GM12864 (cell line): ENCODE measurements around the gene CTDP1.
"Not testable (repeated sequence)": the region's sequence is repeated elsewhere in the genome, so short reads cannot be mapped to it uniquely, and the experiment has no call there.

ENCODE experiments used
- DNase-seq: peaks from one replicate; pipeline ENCODE4 v3.0.0-alpha.2; 2011; ENCODE audit warnings: low read depth
- H3K4me3 ChIP-seq: 2 replicates; pipeline ENCODE4 v1.5.1; 2011; ENCODE audit warnings: mild to moderate bottlenecking, low read depth, low read length, control low read depth
- TF ChIP-seq, protein P1 (sequence below): IDR thresholded peaks from 2 replicates; pipeline ENCODE4 v1.5.1; 2011; ENCODE audit warnings: low read depth, mild to moderate bottlenecking, moderate library complexity, low read length, control low read depth, inconsistent platforms; ENCODE audit errors: missing control alignments

Gene CTDP1

DNA sequence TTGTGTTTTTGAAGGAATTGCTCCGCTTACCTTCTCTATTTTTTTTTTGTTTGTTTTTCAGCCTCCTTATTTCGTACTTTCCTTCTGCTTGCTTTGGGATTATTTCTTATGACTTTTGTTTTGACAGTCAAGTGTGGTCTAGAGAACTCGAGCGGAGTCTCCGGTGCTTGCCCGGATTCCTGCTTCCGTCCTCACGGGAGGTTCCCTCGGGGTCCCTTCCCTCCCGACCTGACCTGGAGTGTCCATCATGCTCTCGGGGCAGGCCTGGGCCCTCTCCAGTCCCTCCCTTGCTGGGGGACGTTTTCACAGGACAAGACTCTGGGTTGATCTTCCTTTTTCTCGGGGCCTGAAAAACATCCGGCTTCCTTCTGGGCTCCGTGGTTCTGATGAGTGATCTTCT is 45.9 kb downstream of the CTDP1 start:
- TF ChIP-seq, protein P1, sequence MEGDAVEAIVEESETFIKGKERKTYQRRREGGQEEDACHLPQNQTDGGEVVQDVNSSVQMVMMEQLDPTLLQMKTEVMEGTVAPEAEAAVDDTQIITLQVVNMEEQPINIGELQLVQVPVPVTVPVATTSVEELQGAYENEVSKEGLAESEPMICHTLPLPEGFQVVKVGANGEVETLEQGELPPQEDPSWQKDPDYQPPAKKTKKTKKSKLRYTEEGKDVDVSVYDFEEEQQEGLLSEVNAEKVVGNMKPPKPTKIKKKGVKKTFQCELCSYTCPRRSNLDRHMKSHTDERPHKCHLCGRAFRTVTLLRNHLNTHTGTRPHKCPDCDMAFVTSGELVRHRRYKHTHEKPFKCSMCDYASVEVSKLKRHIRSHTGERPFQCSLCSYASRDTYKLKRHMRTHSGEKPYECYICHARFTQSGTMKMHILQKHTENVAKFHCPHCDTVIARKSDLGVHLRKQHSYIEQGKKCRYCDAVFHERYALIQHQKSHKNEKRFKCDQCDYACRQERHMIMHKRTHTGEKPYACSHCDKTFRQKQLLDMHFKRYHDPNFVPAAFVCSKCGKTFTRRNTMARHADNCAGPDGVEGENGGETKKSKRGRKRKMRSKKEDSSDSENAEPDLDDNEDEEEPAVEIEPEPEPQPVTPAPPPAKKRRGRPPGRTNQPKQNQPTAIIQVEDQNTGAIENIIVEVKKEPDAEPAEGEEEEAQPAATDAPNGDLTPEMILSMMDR = no peak
- H3K4me3 ChIP-seq = no peak overlapping the region
- DNase-seq = no peak

DNA sequence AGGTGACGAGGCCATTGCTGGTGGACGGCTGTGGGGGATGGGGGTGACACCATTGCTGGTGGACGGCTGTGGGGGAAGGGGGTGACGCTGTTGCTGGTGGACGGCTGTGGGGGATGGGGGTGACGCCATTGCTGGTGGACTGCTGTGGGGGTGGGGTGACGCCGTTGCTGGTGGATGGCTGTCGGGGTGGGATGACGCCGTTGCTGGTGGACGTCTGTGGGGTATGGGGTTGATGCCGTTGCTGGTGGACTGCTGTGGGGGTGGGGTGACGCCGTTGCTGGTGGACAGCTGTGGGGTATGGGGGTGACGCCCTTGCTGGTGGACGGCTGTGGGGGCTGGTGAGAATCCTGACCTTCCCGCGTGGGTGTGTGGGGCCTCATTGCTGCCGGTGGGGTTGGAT is 47.1 kb downstream of the CTDP1 start:
- H3K4me3 ChIP-seq = no peak overlapping the region
- DNase-seq = no peak
- TF ChIP-seq, protein P1 = no peak

DNA sequence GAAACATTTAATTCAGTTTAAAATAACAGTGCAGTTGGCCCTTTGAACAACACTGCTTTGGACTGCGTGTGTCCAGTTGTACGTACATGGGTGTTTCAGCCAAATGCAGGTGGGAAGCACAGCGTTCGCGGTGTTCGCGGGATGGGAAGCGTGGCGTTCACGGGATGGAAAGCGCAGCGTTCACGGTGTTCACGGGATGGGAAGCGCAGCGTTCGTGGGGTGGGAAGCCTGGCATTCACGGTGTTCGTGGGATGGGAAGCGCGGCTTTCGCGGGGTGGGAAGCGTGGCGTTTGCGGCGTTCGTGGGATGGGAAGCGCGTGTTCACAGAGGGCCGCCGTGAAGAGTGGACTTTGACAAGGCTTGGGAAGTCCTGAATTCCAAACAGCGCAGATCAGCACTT is 47.6 kb downstream of the CTDP1 start:
- no peak for DNase-seq
- H3K4me3 ChIP-seq = no peak overlapping the region
- TF ChIP-seq, protein P1 = no peak

DNA sequence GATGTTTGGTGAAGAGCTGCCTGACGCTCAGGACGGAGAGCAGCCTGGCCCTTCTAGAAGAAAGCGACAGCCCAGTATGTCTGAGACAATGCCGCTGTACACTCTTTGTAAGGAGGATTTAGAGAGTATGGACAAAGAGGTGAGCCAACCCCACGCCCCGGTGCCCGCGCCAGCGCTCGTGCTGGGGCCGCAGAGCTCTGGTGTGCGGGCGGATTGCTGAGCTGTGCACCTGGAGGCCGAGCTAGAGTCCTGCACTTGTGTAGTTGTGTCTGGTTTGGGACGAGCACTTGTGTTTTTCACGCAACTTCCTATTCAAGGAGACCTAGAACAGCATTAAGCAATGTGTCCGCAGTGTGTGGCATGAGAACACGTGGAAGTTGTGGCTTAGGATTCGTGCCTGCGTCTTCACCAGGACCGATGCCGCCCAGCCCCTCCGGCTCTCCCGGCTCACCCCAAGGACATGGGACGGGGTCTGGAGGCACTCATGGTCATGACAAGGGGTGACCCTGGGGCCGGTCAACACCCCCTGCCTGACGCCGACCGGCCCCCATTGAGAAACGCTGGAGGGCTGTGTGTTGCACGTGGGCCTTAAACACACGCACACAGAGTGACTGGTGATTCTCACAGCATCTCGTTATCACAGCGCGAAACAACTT is 49.5 kb downstream of the CTDP1 start:
- TF ChIP-seq, protein P1 = no peak
- H3K4me3 ChIP-seq = no peak overlapping the region
- DNase-seq = no peak

DNA sequence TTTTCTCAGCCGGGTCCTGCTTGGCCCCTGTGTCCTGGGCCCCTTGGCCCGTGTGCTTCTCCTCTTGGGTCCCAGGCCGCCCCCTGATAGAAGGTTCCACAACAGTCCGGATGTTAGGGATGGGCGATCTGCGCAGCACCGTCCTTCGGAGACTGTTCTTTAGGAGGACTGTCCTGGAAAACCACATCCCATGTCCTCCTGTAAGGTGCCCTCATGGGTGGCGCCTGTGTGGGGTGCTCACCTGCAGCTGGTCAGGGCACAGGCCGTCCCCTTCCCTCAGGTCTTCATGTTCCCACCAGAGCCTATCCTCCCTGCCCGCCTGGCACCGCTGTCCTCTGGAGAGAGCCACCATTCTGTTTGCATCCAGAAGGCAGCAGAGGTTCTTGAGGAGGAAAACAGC is 50.0 kb downstream of the CTDP1 start:
- no peak for DNase-seq
- H3K4me3 ChIP-seq = no peak overlapping the region
- TF ChIP-seq, protein P1 = no peak

DNA sequence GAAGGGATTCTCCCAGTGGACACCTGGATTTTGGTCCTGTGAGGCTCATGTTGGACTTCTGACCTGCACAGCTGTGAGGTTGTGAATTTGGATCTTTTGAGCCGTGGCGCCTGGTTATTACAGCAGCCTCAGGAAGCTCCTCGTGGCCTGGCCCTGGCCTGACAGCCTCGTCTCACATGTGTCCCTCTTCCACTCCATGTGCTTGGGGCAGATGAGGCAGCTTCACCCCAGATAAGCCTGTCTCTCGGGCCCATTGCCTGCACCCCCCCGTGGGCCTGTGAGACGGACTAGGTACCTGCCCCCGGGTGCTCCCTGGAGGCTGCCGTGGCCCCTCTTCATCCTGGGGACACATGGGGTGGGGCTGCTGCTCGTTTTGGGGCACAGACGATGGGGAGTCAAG is 51.2 kb downstream of the CTDP1 start:
- H3K4me3 ChIP-seq = no peak overlapping the region
- no peak for DNase-seq
- TF ChIP-seq, protein P1 = no peak

DNA sequence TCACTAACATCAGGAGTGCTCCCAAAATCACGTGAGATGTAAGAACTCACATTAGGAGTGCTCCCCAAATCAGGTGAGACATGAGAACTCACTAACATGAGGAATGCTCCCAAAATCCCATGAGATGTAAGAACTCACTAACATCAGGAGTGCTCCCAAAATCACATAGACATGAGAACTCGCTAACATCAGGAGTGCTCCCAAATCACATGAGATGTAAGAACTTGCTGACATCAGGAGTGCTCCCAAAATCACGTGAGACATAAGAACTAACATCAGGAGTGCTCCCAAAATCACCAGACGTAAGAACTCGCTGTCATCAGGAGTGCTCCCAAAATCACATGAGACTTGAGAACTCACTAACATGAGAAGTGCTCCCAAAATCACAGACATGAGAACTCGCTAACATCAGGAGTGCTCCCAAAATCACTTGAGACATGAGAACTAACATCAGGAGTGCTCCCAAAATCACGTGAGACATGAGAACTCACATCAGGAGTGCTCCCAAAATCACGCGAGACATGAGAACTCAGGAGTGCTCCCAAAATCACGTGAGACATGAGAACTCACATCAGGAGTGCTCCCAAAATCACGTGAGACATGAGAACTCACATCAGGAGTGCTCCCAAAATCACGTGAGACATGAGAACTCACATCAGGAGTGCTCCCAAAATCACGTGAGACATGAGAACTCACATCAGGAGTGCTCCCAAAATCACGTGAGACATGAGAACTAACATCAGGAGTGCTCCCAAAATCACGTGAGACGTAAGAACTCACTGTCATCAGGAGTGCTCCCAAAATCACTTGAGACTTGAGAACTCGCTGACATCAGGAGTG is 52.5 kb downstream of the CTDP1 start:
- not testable (repeated sequence) for H3K4me3 ChIP-seq

More for the DNA sequence above, 52.5 kb downstream of the CTDP1 start:
- not testable (repeated sequence) for DNase-seq
